ENCODE data around the gene TIAM2.

The TIAM2 gene

DNA sequence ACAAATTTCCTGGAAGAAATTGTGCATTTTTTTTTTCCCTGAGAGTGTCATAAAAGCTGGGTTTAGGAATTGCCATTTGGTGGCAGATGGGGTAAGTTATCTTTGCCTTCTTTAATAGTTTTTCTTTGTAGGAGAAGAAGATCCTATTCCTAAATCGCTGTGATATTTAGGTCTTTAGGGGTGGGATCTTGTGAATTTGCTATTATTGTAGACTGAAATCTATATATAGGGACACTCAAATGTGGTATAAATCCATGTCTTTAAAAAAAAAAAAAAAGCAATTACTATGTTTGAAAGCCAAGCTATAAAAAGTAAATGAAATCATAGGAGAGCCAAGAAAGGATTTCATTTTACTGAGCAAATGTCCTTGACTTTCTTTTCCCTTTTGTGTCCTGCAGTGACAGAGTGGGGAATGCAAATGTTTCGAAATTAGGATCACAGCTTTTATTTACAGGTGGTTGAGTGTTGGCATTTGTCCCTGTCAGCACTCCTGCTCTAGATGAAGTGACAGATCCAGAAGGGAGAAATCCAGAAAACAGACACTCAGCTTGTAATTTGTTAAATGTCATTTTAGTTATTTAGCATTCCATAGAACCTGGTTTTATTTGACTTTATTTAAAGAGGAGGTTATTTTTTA lies 29.4 kb downstream of the TIAM2 start:
- DNase-seq (ENCODE audit: low read depth in 2 of 2) = no peak

DNA sequence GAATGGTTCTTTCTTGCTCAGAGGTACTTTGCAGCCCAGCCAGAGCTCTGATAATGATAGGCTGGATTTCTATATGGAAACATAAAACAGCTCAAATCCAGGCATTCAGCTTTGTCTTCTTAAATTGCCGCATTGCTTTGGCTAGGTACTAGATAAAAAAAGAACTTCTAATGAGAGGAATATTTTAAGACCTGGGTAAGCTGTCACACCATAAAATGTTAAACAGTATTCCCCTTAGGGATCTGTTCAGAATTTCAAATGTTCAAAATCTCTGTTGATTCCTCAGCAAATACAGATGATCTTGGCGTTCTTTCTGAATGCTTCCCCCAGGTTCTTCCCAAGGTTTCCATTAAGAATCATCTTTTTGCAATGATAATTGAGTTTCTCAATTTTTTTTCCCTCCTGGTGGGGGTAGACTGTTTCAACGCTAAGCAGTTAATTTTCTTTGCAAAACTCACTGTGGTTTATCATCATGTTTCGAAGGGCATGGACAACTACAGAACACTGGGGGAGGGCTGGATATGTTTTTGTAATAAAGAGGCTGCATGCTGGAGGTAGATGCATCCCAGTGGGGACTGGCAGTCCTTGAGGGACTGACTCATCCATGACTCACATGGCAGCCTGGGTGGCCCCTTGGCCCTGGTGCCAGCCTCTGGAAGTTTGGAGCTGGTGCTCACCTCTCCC lies 31.0 kb downstream of the TIAM2 start:
- no peak for DNase-seq (ENCODE audit: low read depth in 2 of 2)

DNA sequence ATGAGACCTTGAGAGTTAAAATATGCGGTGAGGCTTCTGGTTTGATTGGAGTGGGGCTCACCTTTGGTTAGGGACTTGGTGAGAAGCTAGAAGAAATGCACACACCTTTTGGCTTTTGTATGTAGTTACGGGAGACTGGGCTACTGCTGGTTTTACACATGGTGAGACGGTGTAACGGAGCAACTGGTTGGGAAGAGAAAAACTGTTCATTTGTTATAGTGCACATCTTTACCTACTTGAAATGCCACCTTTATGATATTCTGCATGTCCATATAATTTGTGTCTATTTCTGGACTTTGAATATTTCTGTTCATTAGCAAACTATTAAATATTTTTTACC lies 31.6 kb downstream of the TIAM2 start:
- no peak for DNase-seq (ENCODE audit: low read depth in 2 of 2)

DNA sequence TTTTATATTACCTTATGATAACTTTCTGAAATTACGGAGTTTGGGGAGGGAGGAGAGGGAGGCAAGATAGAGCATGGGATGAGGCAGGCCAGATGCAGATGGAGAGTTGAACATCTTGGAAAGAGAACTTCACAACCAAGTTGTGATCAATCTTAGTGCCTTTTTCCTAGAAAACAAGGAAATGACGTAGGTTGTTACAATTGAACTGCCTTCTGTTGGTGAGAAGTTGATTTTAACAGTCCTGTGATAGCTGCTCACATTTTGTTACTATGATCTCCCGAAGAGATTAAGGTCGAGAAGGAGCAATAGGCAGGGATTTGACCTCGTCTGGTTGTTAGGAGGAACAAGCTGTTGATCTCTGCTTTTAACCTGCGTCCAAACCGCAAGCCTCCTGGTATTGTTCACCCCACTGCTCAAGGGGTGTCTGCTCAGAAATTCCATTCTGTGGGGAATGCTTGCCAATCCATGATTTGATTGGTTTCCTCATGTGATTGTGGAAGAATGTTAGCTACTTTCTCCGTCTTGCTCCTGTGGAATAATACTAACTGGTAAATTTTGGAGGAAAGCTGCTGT lies 35.1 kb downstream of the TIAM2 start:
- no peak for DNase-seq (ENCODE audit: low read depth in 2 of 2)

DNA sequence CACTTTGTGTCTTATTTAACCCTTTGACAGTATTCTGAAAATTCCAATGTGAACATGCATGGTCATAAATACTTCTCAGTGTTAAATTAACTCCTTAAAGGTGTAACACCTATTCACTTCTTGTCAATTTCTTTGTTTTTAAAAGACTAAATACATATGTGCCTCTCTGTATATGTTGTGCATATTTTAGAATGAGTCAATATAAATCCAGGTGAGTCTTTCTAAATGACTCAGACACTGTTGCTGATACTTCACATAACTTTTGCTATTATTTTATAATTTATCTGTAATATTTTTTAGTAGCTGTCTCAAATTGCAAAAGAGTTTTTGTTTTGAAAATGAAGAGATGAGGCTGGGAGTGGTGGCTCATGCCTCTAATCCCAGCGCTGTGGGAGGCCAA lies 36.0 kb downstream of the TIAM2 start:
- no peak for DNase-seq (ENCODE audit: low read depth in 2 of 2)

DNA sequence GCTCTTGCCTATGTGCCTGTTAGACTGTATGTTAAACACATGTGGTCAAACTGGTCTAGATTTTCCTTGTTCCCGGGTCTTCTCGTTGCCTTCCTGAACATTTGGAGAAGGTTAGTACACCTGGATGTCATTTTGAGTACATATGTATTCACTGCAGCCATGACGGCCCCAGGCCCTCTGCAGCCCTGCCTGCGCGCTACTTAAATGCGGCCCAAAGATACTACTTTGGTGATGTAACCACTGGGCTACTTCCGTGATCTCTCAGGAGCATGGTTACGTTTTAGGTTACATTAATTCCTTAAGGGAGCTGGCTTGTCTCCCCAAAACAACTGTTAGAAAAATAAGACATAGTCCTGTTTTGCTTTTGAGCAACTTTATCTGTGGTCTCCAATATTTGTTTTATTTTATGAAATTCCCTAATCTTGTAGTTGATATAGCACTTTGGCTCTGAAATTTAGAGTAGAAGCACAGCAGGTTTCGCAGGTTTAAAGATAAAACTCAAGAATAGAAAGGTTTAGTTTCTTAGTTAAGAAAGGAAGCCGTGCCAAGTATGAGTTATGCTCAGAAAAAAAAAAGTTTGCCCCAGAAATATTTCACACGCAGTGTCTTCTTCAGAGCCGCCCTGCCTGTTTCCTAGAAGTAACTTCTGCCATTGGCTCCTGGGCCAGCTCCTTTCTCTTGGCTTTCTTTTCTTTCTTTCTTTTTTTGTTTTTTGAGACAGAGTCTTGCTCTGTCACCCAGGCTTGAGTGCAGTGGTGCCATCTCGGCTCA lies 38.1 kb downstream of the TIAM2 start:
- no peak for DNase-seq (ENCODE audit: low read depth in 2 of 2)

DNA sequence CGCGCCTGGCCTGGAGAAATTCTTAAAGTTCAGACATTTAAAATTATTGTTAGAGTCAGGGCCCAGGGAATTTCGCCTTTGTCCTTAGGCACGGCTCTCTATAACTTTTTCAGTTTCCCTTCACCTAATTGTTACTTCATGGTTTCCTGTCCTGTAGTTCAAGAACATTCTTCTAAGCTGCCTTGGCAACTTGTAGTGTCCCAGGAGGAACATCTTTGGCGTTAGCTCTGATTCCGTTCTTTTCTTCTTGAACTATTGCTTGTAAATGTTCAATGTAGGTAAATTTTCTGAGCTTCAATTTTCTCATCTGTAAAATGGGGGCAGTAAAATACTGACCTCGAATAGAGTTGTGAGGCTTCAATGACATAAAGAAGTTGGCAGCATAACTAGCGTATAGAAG lies 41.8 kb downstream of the TIAM2 start:
- no peak for DNase-seq (ENCODE audit: low read depth in 2 of 2)

DNA sequence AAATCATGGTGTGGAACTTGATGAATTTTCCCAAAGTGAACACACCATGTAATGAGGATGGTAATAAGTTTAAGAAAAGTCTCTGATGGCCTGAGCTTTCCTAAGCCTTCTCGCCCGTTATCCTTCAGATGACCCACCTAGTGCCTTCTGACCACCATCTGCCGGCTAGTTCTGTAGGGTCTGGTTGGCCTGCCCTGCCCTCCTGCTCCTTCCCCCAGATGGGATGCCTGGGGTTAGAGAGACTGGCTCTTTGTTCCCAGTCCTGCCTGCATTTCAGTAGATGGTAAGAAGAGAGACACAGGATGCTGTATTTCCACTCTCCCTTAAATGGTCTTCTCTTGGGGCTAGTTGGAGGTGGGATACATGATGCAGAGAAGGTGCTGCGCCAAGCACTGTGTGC lies 43.0 kb downstream of the TIAM2 start:
- no peak for DNase-seq (ENCODE audit: low read depth in 2 of 2)

DNA sequence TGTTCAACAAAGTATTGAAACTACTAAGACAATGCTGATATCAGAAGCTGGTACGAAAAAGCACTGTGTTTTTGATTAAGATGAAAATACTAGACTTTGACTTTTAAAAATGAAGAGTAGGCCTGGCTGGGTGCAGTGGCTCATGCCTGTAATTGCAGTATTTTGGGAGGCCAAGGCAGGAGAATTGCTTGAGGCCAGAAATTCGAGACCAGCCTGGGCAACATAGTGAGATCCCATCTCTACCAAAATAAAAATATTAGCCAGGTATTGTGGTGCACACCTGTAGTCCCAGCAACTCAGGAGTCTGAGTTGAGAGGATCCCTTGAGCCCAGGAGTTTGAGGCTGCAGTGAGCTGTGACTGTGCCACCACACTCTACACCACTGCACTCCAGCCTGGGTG lies 43.4 kb downstream of the TIAM2 start:
- DNase-seq (ENCODE audit: low read depth in 2 of 2) = no peak

DNA sequence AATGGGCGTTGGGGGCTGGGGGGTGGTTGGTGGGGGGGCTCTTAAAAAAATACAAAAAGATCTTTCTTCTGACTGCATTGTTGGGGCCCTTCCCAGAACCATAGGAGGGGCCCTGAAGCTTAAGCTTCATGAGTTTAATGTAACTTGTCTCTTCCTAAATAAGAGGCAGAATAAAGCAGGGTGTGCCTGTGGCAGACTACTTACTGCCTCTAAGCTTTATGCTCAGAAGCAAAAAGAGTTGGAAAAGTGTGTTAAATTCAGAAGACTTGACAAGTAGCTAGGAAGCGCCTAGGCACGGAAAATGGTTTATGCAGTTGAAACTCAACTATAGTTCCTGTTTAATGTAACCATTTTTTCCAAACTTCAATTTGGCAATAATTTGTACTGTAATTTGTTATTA lies 44.5 kb downstream of the TIAM2 start:
- no peak for DNase-seq (ENCODE audit: low read depth in 2 of 2)

DNA sequence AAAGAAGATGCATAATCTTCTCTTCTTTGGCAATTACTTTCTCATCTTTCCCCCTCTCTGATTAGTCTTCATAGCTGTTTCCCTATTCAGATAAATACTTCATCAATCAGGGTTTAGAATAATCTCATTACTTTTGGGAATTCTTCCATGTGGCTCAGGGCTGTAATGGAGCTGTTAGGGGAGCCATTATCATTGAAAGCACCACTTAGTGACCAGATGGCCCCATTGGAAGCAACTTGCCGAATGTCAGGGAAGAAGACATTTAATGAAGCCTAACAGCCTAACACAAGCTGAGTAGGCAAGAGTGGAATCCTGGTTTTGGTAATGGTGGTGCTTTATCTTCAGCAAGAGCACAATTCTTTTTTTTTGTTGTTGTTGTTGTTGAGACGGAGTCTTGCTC lies 45.0 kb downstream of the TIAM2 start:
- DNase-seq (ENCODE audit: low read depth in 2 of 2) = no peak

DNA sequence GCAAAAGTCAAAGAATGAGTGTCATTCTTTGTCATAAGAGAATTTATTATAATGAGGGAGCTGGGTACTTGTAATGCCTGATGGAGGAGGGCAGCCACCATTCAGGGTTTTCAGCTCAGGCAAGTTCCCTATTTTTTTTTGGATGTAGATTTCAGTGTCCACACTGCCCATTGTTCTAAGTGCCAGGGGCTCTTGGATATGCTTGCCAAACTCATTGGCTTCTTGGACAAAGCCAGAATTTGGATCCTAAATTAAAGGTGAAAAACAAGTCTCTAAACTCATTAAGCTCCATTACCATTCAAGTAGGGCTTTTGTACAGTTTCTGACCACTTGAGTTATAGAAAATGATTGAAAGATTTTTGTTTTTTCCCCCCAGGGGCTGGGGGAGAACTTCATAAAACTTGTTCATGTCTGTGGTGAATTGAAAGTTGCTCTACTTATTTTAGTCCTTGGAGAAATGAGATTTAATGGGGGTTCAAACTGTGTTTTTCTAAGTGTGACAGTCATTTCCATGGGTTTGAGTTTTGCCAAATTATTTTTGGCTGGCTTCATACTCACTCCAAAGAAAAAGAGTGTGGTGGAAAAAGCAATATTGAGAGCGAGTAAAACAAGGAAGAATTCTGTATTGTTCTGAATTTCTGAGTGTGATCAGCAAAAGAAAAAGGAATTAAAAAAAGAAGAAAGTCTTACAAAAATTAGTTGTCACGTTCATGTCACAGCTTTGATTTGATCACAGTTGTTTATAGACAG lies 46.0 kb downstream of the TIAM2 start:
- no peak for DNase-seq (ENCODE audit: low read depth in 2 of 2)

DNA sequence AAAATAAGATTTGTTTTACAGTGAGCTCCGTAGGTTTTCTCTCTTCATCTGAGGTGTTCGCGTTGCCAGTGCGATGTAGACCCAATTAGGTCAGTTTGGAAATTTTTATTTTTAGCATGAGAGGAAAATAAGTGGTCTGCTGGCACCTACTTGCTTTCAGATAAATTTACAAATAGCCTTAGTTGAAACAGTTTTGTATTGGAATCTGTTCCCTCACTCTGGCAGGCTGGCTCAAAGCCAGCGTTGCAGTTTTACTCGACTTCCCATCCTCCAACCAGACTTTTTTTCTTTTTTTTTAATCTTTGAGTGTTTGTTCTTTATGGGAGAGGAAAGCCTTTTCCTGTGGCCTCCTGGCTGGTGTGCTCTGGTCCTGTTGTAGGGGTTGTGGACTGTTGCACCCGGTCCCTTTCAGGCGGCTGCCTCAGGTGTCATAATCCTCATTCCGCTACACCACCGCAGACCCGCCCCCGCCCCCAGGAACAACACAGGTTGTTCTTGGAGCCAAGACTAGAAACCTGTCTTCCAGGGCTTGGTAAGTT lies 46.7 kb downstream of the TIAM2 start:
- DNase-seq (ENCODE audit: low read depth in 2 of 2) = no peak

DNA sequence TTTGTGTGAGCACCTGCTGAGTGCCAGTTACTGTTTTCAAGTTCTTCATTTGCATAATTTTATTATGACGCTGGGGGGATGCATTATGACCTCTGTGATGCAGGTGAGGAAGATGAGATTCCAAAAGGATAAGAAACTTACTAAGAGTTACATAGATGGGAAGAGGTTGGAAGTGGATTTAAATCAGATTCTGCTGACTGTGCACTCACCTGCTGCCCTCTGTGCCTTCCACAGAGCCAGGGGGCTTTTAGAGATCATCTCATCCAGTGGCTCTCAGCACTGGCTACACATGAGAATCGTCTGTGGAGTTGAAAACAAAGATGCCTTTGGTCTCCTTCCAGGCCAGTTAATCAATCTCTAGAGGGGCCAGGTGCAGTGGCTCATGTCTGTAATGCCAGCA lies 47.9 kb downstream of the TIAM2 start:
- no peak for DNase-seq (ENCODE audit: low read depth in 2 of 2)

DNA sequence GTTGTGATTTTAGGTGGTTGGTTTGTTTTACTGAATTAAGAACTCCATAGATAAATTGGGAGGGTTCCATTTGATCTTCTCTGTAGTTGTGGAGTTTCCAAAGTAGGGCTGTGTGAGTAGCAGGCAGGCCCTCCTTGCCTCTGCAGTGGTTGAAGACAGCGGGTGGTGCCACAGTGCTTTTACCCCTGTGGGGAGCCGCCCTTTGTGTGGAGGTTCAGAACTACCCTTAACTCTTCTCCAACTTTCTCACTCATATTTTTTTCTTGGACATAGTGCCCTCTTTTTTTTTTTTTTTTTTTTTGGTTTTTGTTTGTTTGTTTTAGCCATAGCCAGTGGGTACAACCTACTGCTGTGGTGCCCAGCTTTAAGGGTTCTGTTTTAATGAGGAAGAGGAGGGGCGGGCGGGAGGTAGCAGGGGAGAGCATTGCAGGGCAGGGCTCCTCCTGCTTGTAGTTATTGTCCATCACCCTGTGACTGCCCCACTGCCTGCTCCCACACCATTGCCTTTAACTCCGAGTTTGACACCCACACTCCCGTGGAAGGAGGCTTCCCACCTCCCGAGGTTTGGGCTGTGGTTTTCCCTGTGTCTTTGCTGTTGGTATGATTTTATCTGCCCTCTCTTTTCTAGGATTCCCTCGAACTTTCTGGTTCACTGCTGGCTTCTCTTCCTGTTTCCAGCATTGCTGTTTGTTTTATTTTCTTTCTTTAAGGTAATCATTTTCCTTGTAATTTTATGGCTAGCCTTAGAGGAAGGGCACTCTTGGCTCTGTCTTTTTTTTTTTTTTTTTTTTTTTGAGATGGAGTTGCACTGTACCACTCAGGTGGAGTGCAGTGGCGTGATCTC lies 50.7 kb downstream of the TIAM2 start:
- DNase-seq (ENCODE audit: low read depth in 2 of 2) = no peak

DNA sequence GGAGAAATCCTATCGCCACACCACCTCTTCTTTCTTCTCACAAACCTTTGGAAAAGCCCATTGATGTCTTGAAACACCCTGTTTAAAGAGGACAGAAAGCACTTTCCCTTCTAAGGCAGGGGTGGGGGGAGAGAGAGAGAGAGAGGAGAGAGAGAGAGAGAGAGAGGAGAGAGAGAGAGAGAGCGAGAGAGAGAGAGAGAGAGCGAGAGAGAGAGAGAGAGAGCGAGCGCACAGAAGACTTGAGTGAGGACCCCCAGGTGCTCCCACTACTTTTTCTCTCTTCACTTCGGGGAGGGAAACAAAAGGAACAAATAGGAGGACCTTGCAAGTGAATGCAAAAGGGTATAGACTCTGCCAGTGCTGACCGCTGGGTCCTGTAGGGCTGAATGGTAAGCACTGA lies 52.4 kb downstream of the TIAM2 start:
- DNase-seq (ENCODE audit: low read depth in 2 of 2) = no peak

DNA sequence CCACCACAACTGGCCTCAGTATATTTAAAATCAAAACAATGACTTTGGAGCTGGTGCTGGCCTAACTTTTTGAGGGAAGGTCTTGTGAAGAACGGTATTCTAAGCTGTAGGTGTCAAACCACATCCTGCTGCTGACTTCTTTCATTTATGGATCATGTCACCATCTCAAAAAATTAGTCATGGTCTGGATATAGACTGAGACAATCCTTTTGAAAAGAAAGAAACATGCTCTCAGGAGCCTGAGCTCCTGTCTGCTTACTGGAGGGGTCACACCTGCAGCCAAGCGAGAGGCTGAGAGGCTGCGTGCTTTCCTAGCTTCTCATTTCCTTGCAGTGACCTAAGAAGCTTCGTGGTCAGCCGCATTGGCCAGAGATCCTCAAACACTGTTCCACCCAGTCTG lies 55.2 kb downstream of the TIAM2 start:
- DNase-seq (ENCODE audit: low read depth in 2 of 2) = no peak

DNA sequence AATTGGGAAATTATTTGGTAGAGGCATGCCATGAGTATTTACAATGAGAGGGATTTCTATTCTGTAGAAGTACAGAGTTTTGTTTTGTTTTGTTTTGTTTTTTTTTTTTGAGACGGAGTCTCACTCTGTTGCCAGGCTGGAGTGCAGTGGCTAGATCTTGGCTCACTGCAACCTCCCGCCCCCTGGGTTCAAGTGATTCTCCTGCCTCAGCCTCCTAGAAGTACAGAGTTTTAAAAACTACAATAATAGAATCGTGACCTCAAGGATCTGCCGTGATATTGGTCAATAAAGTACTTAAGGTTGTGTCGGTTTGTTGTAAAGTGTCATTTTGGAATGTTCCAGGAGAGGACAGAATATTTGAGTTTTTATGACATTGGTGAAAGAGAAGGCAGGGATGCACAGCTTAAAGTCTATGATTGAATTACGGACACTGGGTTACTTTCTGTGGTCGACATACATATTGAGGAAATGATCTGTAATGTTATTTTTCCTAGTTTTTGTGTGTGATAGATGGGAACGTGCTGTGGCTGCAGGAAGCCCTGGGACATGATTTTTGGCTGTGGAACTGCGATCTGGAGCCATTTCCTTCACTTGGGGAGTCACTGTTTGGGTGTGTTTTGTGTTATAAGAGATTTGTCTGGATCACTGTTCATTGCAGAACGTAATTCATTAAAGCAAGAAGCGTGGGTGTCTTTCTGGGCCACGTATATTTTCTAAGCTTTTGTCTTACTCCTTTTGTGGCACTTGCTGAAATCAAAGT lies 59.6 kb downstream of the TIAM2 start:
- no peak for DNase-seq (ENCODE audit: low read depth in 2 of 2)

DNA sequence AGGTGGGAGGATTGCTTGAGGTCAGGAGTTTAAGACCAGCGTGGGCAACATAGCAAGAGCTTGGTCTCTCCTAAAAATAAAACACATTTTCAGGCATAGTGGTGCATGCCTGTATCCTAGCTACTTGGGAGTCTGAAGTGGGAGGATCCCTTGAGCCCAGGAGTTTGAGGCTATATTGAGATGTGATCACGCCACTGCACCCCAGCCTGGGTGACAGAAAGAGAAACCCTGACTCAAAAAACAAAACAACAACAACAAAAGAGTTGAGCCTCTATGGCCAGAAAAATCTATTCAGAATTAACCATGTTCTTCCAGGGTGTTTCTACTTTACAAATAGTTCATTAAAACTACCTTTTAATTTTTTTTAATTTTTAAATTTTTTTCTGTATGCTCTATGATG lies 60.6 kb downstream of the TIAM2 start:
- DNase-seq (ENCODE audit: low read depth in 2 of 2) = no peak

DNA sequence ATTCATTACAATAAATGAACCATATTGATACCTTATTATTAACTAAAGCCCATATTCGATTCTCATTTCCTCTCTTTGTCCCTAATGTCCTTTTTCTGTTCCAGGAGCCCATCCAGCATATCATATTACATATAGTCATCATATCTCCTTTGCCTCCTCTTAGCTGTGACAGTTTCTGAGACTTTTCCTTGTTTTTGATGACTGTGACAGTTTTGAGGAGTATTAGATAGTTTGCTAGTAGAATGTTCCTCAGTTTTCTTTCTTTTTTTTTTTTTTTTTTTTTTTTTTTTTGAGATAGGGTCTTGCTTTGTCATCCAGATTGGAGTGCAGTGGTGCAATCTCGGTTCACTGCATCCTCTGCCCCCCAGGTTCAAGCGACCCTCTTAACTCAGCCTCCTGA lies 61.6 kb downstream of the TIAM2 start:
- DNase-seq (ENCODE audit: low read depth in 2 of 2) = no peak
